ENCODE data around the gene SNRPA1. TPM values are rescaled to one million over a fixed set of nuclear protein-coding genes. Genes with fewer than 3 reads are reported as not detected.
"Not testable (repeated sequence)": the region's sequence is repeated elsewhere in the genome, so short reads cannot be mapped to it uniquely, and the experiment has no call there.

SNRPA1 gene
- 61.1 TPM for polyA plus RNA-seq
- long read RNA-seq, donor 1, transcript SNRPA1-201 (9 exons, 1,055 nt) = major isoform, 7 of 30 reads
- long read RNA-seq, donor 1, partial matches to known transcripts = 21 of 30 reads
- long read RNA-seq, donor 1, other reads (novel, unspliced or antisense) = 0 of 30 reads
- long read RNA-seq, donor 2, transcript SNRPA1-201 (9 exons, 1,055 nt) = major isoform, 29 of 92 reads
- long read RNA-seq, donor 2, partial matches to known transcripts = 55 of 92 reads
- long read RNA-seq, donor 2, other reads (novel, unspliced or antisense) = 0 of 92 reads
- long read RNA-seq, donor 3 = 0 reads
- long read RNA-seq, donor 4, partial matches to known transcripts = 0 of 2 reads
- long read RNA-seq, donor 4, other reads (novel, unspliced or antisense) = 0 of 2 reads
- long read RNA-seq, donor 5, transcript SNRPA1-201 (9 exons, 1,055 nt) = major isoform, 12 of 44 reads
- long read RNA-seq, donor 5, partial matches to known transcripts = 26 of 44 reads
- long read RNA-seq, donor 5, other reads (novel, unspliced or antisense) = 0 of 44 reads
- long read RNA-seq, donor 6, transcript SNRPA1-201 (9 exons, 1,055 nt) = major isoform, 14 of 71 reads
- long read RNA-seq, donor 6, partial matches to known transcripts = 43 of 71 reads
- long read RNA-seq, donor 6, other reads (novel, unspliced or antisense) = 0 of 71 reads
- long read RNA-seq, donor 7, transcript SNRPA1-201 (9 exons, 1,055 nt) = major isoform, 9 of 34 reads
- long read RNA-seq, donor 7, partial matches to known transcripts = 19 of 34 reads
- long read RNA-seq, donor 7, other reads (novel, unspliced or antisense) = 0 of 34 reads
- long read RNA-seq, donor 8, transcript SNRPA1-207 (8 exons, 924 nt) = minor isoform, 5 of 88 reads
- long read RNA-seq, donor 8, transcript SNRPA1-205 (7 exons, 2,108 nt) = minor isoform, 5 of 88 reads
- long read RNA-seq, donor 8, transcript SNRPA1-201 (9 exons, 1,055 nt) = major isoform, 15 of 88 reads
- long read RNA-seq, donor 8, partial matches to known transcripts = 58 of 88 reads
- long read RNA-seq, donor 8, other reads (novel, unspliced or antisense) = 0 of 88 reads
- long read RNA-seq, donor 9, transcript SNRPA1-201 (9 exons, 1,055 nt) = major isoform, 18 of 69 reads
- long read RNA-seq, donor 9, partial matches to known transcripts = 40 of 69 reads
- long read RNA-seq, donor 9, other reads (novel, unspliced or antisense) = 0 of 69 reads
- long read RNA-seq, donor 10, transcript SNRPA1-209 (2 exons, 433 nt) = minor isoform, 5 of 64 reads
- long read RNA-seq, donor 10, transcript SNRPA1-207 (8 exons, 924 nt) = minor isoform, 5 of 64 reads
- long read RNA-seq, donor 10, transcript SNRPA1-201 (9 exons, 1,055 nt) = major isoform, 24 of 64 reads
- long read RNA-seq, donor 10, partial matches to known transcripts = 26 of 64 reads
- long read RNA-seq, donor 10, other reads (novel, unspliced or antisense) = 0 of 64 reads
- long read RNA-seq, donor 11, transcript SNRPA1-201 (9 exons, 1,055 nt) = major isoform, 22 of 49 reads
- long read RNA-seq, donor 11, partial matches to known transcripts = 21 of 49 reads
- long read RNA-seq, donor 11, other reads (novel, unspliced or antisense) = 0 of 49 reads

- Histone ChIP-seq H3K36me3 (ENCODE audit: control insufficient read depth, insufficient read depth, low read length) (peaks cover 12% of the 10 kb centered on the region), H3K27me3 (ENCODE audit: control insufficient read depth, insufficient read depth, low read length) (no peaks in the 10 kb centered on the region), H3K4me3 (ENCODE audit: low read length) (peak within 1 kb of the TSS; percentile 84), H3K4me1 (ENCODE audit: control insufficient read depth, insufficient read depth, low read length) (peaks cover 3% of the 10 kb centered on the region), H3K9me3 (ENCODE audit: control insufficient read depth, low read depth, low read length) (no peaks in the 10 kb centered on the region), H3K27ac (ENCODE audit: low read length) (peak within 1 kb of the TSS; percentile 86)
- WGBS (ENCODE audit: insufficient coverage, low lambda C conversion rate) = no CpG with 5 or more reads among the region's 87 CpGs
- peak; percentile 97 for DNase-seq
Observed at GRCh38 chr15:101294731-101295606, at the start of gene SNRPA1. SNRPA1 (minus strand) TSS chr15:101295248; CDS start chr15:101295178, 70 bp downstream.

GRCh38 chr15:101342056-101342455, 47.0 kb upstream of the SNRPA1 start:
- Histone ChIP-seq H3K4me3 (ENCODE audit: low read length) (no peak overlapping the region), H3K27me3 (ENCODE audit: control insufficient read depth, insufficient read depth, low read length) (no peaks in the 10 kb centered on the region), H3K27ac (ENCODE audit: low read length) (no peak overlapping the region), H3K9me3 (ENCODE audit: control insufficient read depth, low read depth, low read length) (no peaks in the 10 kb centered on the region), H3K36me3 (ENCODE audit: control insufficient read depth, insufficient read depth, low read length) (no peaks in the 10 kb centered on the region), H3K4me1 (ENCODE audit: control insufficient read depth, insufficient read depth, low read length) (peaks cover 5% of the 10 kb centered on the region)
- DNase-seq = no peak

GRCh38 chr15:101338502-101339057, 43.5 kb upstream of the SNRPA1 start:
- Histone ChIP-seq H3K36me3 (ENCODE audit: control insufficient read depth, insufficient read depth, low read length) (no peaks in the 10 kb centered on the region), H3K27me3 (ENCODE audit: control insufficient read depth, insufficient read depth, low read length) (no peaks in the 10 kb centered on the region), H3K4me1 (ENCODE audit: control insufficient read depth, insufficient read depth, low read length) (no peaks in the 10 kb centered on the region), H3K4me3 (ENCODE audit: low read length) (no peak overlapping the region), H3K27ac (ENCODE audit: low read length) (no peak overlapping the region), H3K9me3 (ENCODE audit: control insufficient read depth, low read depth, low read length) (no peaks in the 10 kb centered on the region)
- no CpG with 5 or more reads among the region's 1 CpG for WGBS (ENCODE audit: insufficient coverage, low lambda C conversion rate)
- no peak for DNase-seq

- no peaks in the 10 kb centered on the region for H3K36me3 ChIP-seq (ENCODE audit: control insufficient read depth, insufficient read depth, low read length)
- H3K4me1 ChIP-seq (ENCODE audit: control insufficient read depth, insufficient read depth, low read length) = no peaks in the 10 kb centered on the region
- H3K9me3 ChIP-seq (ENCODE audit: control insufficient read depth, low read depth, low read length) = no peaks in the 10 kb centered on the region
- no peak overlapping the region for H3K4me3 ChIP-seq (ENCODE audit: low read length)
- H3K27me3 ChIP-seq (ENCODE audit: control insufficient read depth, insufficient read depth, low read length) = no peaks in the 10 kb centered on the region
- WGBS (ENCODE audit: insufficient coverage, low lambda C conversion rate) = no CpG with 5 or more reads among the region's 7 CpGs
- DNase-seq = no peak
- no peak overlapping the region for H3K27ac ChIP-seq (ENCODE audit: low read length)
Observed at GRCh38 chr15:101337976-101338375, 42.9 kb upstream of the SNRPA1 start.

GRCh38 chr15:101333907-101334789, 39.1 kb upstream of the SNRPA1 start:
- H3K27me3 ChIP-seq (ENCODE audit: control insufficient read depth, insufficient read depth, low read length); H3K9me3 ChIP-seq (ENCODE audit: control insufficient read depth, low read depth, low read length); H3K27ac ChIP-seq (ENCODE audit: low read length); H3K36me3 ChIP-seq (ENCODE audit: control insufficient read depth, insufficient read depth, low read length); DNase-seq; H3K4me3 ChIP-seq (ENCODE audit: low read length); H3K4me1 ChIP-seq (ENCODE audit: control insufficient read depth, insufficient read depth, low read length): not testable (repeated sequence)
- no CpG with 5 or more reads among the region's 16 CpGs for WGBS (ENCODE audit: insufficient coverage, low lambda C conversion rate)

- H3K4me1 ChIP-seq (ENCODE audit: control insufficient read depth, insufficient read depth, low read length) = no peaks in the 10 kb centered on the region
- DNase-seq = no peak
- H3K27ac ChIP-seq (ENCODE audit: low read length) = no peak overlapping the region
- no peak overlapping the region for H3K4me3 ChIP-seq (ENCODE audit: low read length)
- no peaks in the 10 kb centered on the region for H3K36me3 ChIP-seq (ENCODE audit: control insufficient read depth, insufficient read depth, low read length)
- no peaks in the 10 kb centered on the region for H3K9me3 ChIP-seq (ENCODE audit: control insufficient read depth, low read depth, low read length)
- H3K27me3 ChIP-seq (ENCODE audit: control insufficient read depth, insufficient read depth, low read length) = no peaks in the 10 kb centered on the region
- no CpG with 5 or more reads among the region's 7 CpGs for WGBS (ENCODE audit: insufficient coverage, low lambda C conversion rate)
Observed at GRCh38 chr15:101332061-101332467, 37.0 kb upstream of the SNRPA1 start.

- H3K36me3 ChIP-seq (ENCODE audit: control insufficient read depth, insufficient read depth, low read length) = no peaks in the 10 kb centered on the region
- no peak overlapping the region for H3K4me3 ChIP-seq (ENCODE audit: low read length)
- WGBS (ENCODE audit: insufficient coverage, low lambda C conversion rate) = 80% methylated on average over 1 of the region's 9 CpGs
- H3K9me3 ChIP-seq (ENCODE audit: control insufficient read depth, low read depth, low read length) = no peaks in the 10 kb centered on the region
- no peaks in the 10 kb centered on the region for H3K27me3 ChIP-seq (ENCODE audit: control insufficient read depth, insufficient read depth, low read length)
- no peak for DNase-seq
- no peak overlapping the region for H3K27ac ChIP-seq (ENCODE audit: low read length)
- H3K4me1 ChIP-seq (ENCODE audit: control insufficient read depth, insufficient read depth, low read length) = peaks cover 6% of the 10 kb centered on the region
Observed at GRCh38 chr15:101329867-101330380, 34.9 kb upstream of the SNRPA1 start.

GRCh38 chr15:101329309-101329863, 34.3 kb upstream of the SNRPA1 start:
- 83% methylated on average over 1 of the region's 14 CpGs for WGBS (ENCODE audit: insufficient coverage, low lambda C conversion rate)
- no peak for DNase-seq
- Histone ChIP-seq H3K9me3 (ENCODE audit: control insufficient read depth, low read depth, low read length) (no peaks in the 10 kb centered on the region), H3K4me3 (ENCODE audit: low read length) (no peak overlapping the region), H3K27ac (ENCODE audit: low read length) (no peak overlapping the region), H3K27me3 (ENCODE audit: control insufficient read depth, insufficient read depth, low read length) (no peaks in the 10 kb centered on the region), H3K4me1 (ENCODE audit: control insufficient read depth, insufficient read depth, low read length) (peaks cover 10% of the 10 kb centered on the region), H3K36me3 (ENCODE audit: control insufficient read depth, insufficient read depth, low read length) (no peaks in the 10 kb centered on the region)

Measured in large intestine (tissue), 12 donors.